ENCODE results near the gene DOCK2.

Gene DOCK2

GRCh38 chr5:169861934-169862333 is 224.9 kb downstream of the DOCK2 start:
- no peak overlapping the region for H3K9ac ChIP-seq (ENCODE audit: low read depth, low read length, poor library complexity, severe bottlenecking)
- H3K9me2 ChIP-seq (replicated peaks; ENCODE audit: low read depth, low read length), result no peaks in the 10 kb centered on the region
- H2AFZ ChIP-seq (ENCODE audit: low read length), result no peak overlapping the region
- H3K4me2 ChIP-seq (ENCODE audit: low read depth, low read length, poor library complexity, severe bottlenecking), result peak overlapping the region; percentile 24
- H3K4me1 ChIP-seq (ENCODE audit: insufficient read depth, low read length, poor library complexity, severe bottlenecking), result peaks cover 21% of the 10 kb centered on the region
- H3K9me3 ChIP-seq (ENCODE audit: insufficient read depth, low read depth, low read length), result no peaks in the 10 kb centered on the region
- H3K4me3 ChIP-seq (ENCODE audit: low read length, poor library complexity, severe bottlenecking), result no peak overlapping the region
- H3F3A ChIP-seq (ENCODE audit: low read depth), result no peaks in the 10 kb centered on the region
- TF ChIP-seq, protein P1, sequence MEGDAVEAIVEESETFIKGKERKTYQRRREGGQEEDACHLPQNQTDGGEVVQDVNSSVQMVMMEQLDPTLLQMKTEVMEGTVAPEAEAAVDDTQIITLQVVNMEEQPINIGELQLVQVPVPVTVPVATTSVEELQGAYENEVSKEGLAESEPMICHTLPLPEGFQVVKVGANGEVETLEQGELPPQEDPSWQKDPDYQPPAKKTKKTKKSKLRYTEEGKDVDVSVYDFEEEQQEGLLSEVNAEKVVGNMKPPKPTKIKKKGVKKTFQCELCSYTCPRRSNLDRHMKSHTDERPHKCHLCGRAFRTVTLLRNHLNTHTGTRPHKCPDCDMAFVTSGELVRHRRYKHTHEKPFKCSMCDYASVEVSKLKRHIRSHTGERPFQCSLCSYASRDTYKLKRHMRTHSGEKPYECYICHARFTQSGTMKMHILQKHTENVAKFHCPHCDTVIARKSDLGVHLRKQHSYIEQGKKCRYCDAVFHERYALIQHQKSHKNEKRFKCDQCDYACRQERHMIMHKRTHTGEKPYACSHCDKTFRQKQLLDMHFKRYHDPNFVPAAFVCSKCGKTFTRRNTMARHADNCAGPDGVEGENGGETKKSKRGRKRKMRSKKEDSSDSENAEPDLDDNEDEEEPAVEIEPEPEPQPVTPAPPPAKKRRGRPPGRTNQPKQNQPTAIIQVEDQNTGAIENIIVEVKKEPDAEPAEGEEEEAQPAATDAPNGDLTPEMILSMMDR (conservative IDR thresholded peaks at IDR 0.05; ENCODE audit: low read length), result no peak
- no peak for TF ChIP-seq EZH2phosphoT487 (IDR thresholded peaks at IDR 0.05; ENCODE audit: borderline replicate concordance)
- no peaks in the 10 kb centered on the region for H4K20me1 ChIP-seq (ENCODE audit: insufficient read depth, low read length, poor library complexity, severe bottlenecking)
- H3K79me2 ChIP-seq (ENCODE audit: insufficient read depth, low read length), result no peaks in the 10 kb centered on the region
- no peaks in the 10 kb centered on the region for H3K36me3 ChIP-seq (ENCODE audit: insufficient read depth, low read length)
- no peaks in the 10 kb centered on the region for H3K27me3 ChIP-seq (ENCODE audit: insufficient read depth, low read length, poor library complexity, severe bottlenecking)

DNA sequence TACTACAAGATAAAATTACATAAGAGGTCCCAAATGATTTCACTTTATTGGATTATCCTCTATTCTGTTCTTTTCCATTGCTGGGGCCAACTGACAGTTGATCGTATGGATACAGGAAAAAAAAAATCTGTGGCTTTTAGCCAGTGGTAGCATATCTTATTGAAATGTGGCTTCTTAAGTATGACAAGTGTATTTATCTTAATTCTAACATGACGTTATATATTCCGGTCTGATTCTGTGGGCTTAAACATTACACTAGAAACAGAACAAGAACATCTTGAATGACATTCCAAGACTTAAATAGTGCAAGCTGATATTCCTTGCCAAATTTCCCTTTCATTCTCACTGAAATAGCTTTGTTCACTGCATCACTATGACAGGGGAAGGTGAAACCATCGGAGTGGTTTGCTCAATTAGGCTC is 225.3 kb downstream of the DOCK2 start:
- H3F3A ChIP-seq (ENCODE audit: low read depth), result no peaks in the 10 kb centered on the region
- peak overlapping the region; percentile 24 for H3K4me2 ChIP-seq (ENCODE audit: low read depth, low read length, poor library complexity, severe bottlenecking)
- no peak for TF ChIP-seq EZH2phosphoT487 (IDR thresholded peaks at IDR 0.05; ENCODE audit: borderline replicate concordance)
- TF ChIP-seq, protein P1 (conservative IDR thresholded peaks at IDR 0.05; ENCODE audit: low read length), result no peak
- peaks cover under 1% of the 10 kb centered on the region; the same call in 1 of the 2 replicates for H3K36me3 ChIP-seq (ENCODE audit: insufficient read depth, low read length)
- no peaks in the 10 kb centered on the region for H3K9me3 ChIP-seq (ENCODE audit: insufficient read depth, low read depth, low read length)
- no peak overlapping the region for H3K9ac ChIP-seq (ENCODE audit: low read depth, low read length, poor library complexity, severe bottlenecking)
- no peak overlapping the region for H3K4me3 ChIP-seq (ENCODE audit: low read length, poor library complexity, severe bottlenecking)
- peaks cover 21% of the 10 kb centered on the region for H3K4me1 ChIP-seq (ENCODE audit: insufficient read depth, low read length, poor library complexity, severe bottlenecking)
- H3K27me3 ChIP-seq (ENCODE audit: insufficient read depth, low read length, poor library complexity, severe bottlenecking), result no peaks in the 10 kb centered on the region
- no peaks in the 10 kb centered on the region for H3K79me2 ChIP-seq (ENCODE audit: insufficient read depth, low read length)
- H3K9me2 ChIP-seq (replicated peaks; ENCODE audit: low read depth, low read length), result no peaks in the 10 kb centered on the region
- no peaks in the 10 kb centered on the region for H4K20me1 ChIP-seq (ENCODE audit: insufficient read depth, low read length, poor library complexity, severe bottlenecking)
- no peak overlapping the region for H2AFZ ChIP-seq (ENCODE audit: low read length)

GRCh38 chr5:169864483-169864882 is 227.4 kb downstream of the DOCK2 start:
- Histone ChIP-seq H3K9me3 (ENCODE audit: insufficient read depth, low read depth, low read length) (no peaks in the 10 kb centered on the region), H3K79me2 (ENCODE audit: insufficient read depth, low read length) (no peaks in the 10 kb centered on the region), H3K4me3 (ENCODE audit: low read length, poor library complexity, severe bottlenecking) (no peak overlapping the region), H3K27me3 (ENCODE audit: insufficient read depth, low read length, poor library complexity, severe bottlenecking) (no peaks in the 10 kb centered on the region), H2AFZ (ENCODE audit: low read length) (no peak overlapping the region), H4K20me1 (ENCODE audit: insufficient read depth, low read length, poor library complexity, severe bottlenecking) (no peaks in the 10 kb centered on the region), H3K4me2 (ENCODE audit: low read depth, low read length, poor library complexity, severe bottlenecking) (no peak overlapping the region), H3K9ac (ENCODE audit: low read depth, low read length, poor library complexity, severe bottlenecking) (no peak overlapping the region), H3K36me3 (ENCODE audit: insufficient read depth, low read length) (peaks cover 15% of the 10 kb centered on the region; the same call in 1 of the 2 replicates), H3K9me2 (replicated peaks; ENCODE audit: low read depth, low read length) (no peaks in the 10 kb centered on the region), H3F3A (ENCODE audit: low read depth) (no peaks in the 10 kb centered on the region), H3K4me1 (ENCODE audit: insufficient read depth, low read length, poor library complexity, severe bottlenecking) (peaks cover 21% of the 10 kb centered on the region)
- no peak for TF ChIP-seq EZH2phosphoT487 (IDR thresholded peaks at IDR 0.05; ENCODE audit: borderline replicate concordance)
- TF ChIP-seq, protein P1 (conservative IDR thresholded peaks at IDR 0.05; ENCODE audit: low read length), result no peak

Data from Loucy (cell line).